Tibial artery (tissue), 4 donors: ENCODE data around the gene ARNT2.

Source experiments
- DNase-seq, 2 donors: peaks; one replicate each; pipeline ENCODE4 v3.0.0-alpha.2; 2019
- H3K27ac ChIP-seq, 2 donors: fragments of 200-600 bp; sonication (generic) in 1 of 2; 1 replicate in 1 of 2; 2 replicates in 1 of 2; pipeline ENCODE4 v1.5.1; 2018 to 2019; ENCODE audit warnings: mild to moderate bottlenecking in 1 of 2
- H3K27me3 ChIP-seq, 2 donors: fragments of 200-600 bp; sonication (generic) in 1 of 2; one replicate each; pipeline versions ENCODE4 v1.5.1 to v1.6.0; 2016 to 2019
- H3K36me3 ChIP-seq, 3 donors: fragments of 200-600 bp; sonication (generic) in 2 of 3; one replicate each; pipeline ENCODE4 v1.5.1; 2016 to 2019; ENCODE audit warnings: mild to moderate bottlenecking in 2 of 3
- H3K4me1 ChIP-seq, 4 donors: fragments of 200-600 bp; sonication (generic) in 2 of 4; 1 replicate in 3 of 4; 2 replicates in 1 of 4; pipeline ENCODE4 v1.5.1; 2016 to 2019
- H3K4me3 ChIP-seq, 2 donors: fragments of 200-600 bp; sonication (generic) in 1 of 2; 1 replicate in 1 of 2; 2 replicates in 1 of 2; pipeline ENCODE4 v1.5.1; 2018 to 2019; ENCODE audit warnings: mild to moderate bottlenecking in 2 of 2
- H3K9me3 ChIP-seq, 3 donors: fragments of 200-600 bp; sonication (generic) in 1 of 3; one replicate each; pipeline ENCODE4 v1.5.1; 2016 to 2019
- CTCF ChIP-seq, 2 experiments: fragments of 200-600 bp in 1 of 2; fragments of 450-650 bp in 1 of 2; IDR thresholded peaks; one replicate each; pipeline ENCODE4 v1.5.1; 2017 to 2019; ENCODE audit warnings: antibody characterized with exemption in 2 of 2, mild to moderate bottlenecking in 1 of 2, moderate library complexity in 1 of 2
- intact Hi-C: fragments of 100-400 bp; cut with DNase I; formaldehyde crosslinking; loops from one replicate; pipeline ENCODE4 v1.15.0; 2023; ENCODE audit warnings: low total_unique reads

ARNT2 gene

DNA sequence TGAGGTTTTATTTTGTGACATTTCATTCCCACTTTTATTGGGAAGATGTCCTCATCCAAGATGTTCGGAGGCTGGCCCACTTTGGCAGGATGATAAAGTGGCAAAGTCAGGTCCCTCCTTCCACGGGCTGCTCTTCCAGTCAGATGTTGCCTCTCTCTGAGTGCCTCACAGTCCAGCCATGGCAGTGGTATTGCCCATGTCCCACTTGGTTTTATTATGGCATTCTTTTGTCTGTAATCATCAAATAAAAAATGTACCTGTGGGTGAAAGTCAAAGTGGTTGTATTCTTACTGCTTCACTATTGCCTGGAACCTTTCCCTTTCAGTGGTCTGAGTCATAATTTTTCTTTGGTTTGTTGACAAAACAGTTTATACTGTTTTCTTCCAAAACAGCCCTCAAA, 20.2 kb downstream of the ARNT2 start:
- Histone ChIP-seq H3K4me1 (peaks cover 0 to 5% (median 4%) of the 10 kb centered on the region in 4 donors), H3K27me3 (no peaks in the 10 kb centered on the region), H3K36me3 (no peaks in the 10 kb centered on the region), H3K27ac (no peak overlapping the region), H3K4me3 (no peak overlapping the region), H3K9me3 (no peaks in the 10 kb centered on the region)
- TF ChIP-seq CTCF (IDR thresholded peaks at IDR 0.05): no peak
- no peak for DNase-seq
- intact Hi-C loops: no loop called here

- Histone ChIP-seq H3K4me3 (no peak overlapping the region), H3K36me3 (no peaks in the 10 kb centered on the region), H3K4me1 (no peaks in the 10 kb centered on the region), H3K27ac (no peak overlapping the region), H3K9me3 (no peaks in the 10 kb centered on the region), H3K27me3 (no peaks in the 10 kb centered on the region)
- no peak for DNase-seq
- TF ChIP-seq CTCF (IDR thresholded peaks at IDR 0.05): no peak
- intact Hi-C loops: no loop called here
Measured at GRCh38 chr15:80426316-80426715, 22.1 kb downstream of the ARNT2 start.

DNA sequence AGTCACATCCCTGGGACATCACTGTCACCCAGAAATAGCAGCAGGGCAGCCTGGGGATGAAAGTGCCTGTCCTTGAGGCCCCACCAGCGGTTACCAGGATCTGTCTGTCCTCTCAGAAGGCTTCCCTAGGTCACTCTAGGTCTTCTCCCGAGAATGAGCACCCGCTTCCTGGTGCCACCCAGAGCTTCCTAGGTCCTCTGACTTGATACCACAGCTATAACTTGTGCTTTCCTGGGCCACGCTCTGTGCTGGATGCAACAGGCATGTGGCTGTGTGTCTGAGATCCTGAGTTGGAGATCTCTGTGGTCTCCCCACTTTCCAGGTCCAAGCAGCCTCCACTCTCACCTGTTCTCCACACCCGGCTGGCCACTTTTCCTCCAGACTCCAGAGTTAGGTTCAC, 25.8 kb downstream of the ARNT2 start:
- Histone ChIP-seq H3K27ac (no peak overlapping the region), H3K4me1 (no peaks in the 10 kb centered on the region), H3K36me3 (no peaks in the 10 kb centered on the region), H3K27me3 (no peaks in the 10 kb centered on the region), H3K9me3 (no peaks in the 10 kb centered on the region), H3K4me3 (no peak overlapping the region)
- TF ChIP-seq CTCF (IDR thresholded peaks at IDR 0.05): no peak
- intact Hi-C loops: no loop called here
- DNase-seq: no peak

DNA sequence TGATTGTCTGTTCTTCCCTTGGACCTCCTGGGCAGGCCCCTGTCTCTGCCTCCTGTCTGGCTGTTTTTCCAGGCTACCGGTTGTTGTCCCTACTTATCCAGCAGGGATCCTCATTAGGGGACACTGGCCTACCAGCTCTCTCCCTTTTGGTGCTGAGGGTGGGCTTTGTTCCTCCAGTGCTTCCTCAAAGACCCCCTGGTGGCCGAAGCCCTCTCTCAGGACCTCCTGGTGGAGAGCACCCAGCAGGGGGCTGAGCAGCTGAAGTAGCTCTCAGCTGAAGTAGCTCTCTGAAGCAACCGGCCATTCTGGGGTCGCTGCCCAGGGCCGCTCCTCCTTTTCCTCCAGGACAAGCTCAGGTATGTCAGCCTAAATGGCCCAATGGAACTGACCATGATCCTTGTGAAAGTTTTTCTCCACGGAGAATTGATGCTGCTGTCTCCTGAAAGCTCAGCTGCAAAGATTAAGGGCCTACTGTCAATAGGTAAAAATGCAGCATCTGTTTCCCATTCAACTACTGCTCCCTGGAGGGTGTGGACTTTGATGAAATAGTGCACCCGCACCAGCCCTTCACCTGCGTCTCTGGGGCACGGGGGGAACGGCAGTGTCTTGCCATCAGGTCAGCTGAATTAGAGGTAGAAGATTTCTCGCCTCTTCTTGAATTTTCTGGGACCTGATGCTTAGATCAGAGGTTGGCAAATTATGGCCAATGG, 27.6 kb downstream of the ARNT2 start:
- H3K4me1 ChIP-seq: no peaks in the 10 kb centered on the region
- no peaks in the 10 kb centered on the region for H3K36me3 ChIP-seq
- DNase-seq: no peak
- no peak overlapping the region for H3K27ac ChIP-seq
- no peaks in the 10 kb centered on the region for H3K27me3 ChIP-seq
- H3K9me3 ChIP-seq: no peaks in the 10 kb centered on the region
- intact Hi-C loops: no loop called here
- TF ChIP-seq CTCF (IDR thresholded peaks at IDR 0.05): no peak
- no peak overlapping the region for H3K4me3 ChIP-seq

DNA sequence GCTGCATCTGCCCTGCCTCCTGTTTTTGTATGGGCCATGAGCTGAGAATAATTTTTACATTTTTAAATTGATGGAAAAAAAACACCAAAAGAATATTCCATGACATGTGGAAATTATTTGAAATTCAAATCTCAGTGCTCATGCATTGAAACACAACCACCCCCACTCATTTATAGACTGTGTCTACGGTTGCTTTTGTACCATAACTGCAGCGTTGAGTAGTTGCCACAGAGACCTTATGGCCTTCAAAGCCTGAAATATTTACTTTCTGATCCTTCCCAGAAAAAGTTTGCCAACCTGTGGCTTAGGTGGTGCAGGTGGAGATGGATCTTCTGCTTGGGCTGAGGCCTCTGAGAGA, 28.1 kb downstream of the ARNT2 start:
- no peaks in the 10 kb centered on the region for H3K4me1 ChIP-seq
- H3K9me3 ChIP-seq: no peaks in the 10 kb centered on the region
- no peak for TF ChIP-seq CTCF (IDR thresholded peaks at IDR 0.05)
- no peaks in the 10 kb centered on the region for H3K36me3 ChIP-seq
- intact Hi-C loops: no loop called here
- H3K27me3 ChIP-seq: no peaks in the 10 kb centered on the region
- no peak for DNase-seq
- H3K27ac ChIP-seq: no peak overlapping the region
- H3K4me3 ChIP-seq: no peak overlapping the region

- no peak for DNase-seq
- TF ChIP-seq CTCF (IDR thresholded peaks at IDR 0.05): no peak
- Histone ChIP-seq H3K4me1 (no peaks in the 10 kb centered on the region), H3K4me3 (no peak overlapping the region), H3K9me3 (no peaks in the 10 kb centered on the region), H3K27ac (no peak overlapping the region), H3K36me3 (no peaks in the 10 kb centered on the region), H3K27me3 (no peaks in the 10 kb centered on the region)
- intact Hi-C loops: no loop called here
Measured at GRCh38 chr15:80433836-80434235, 29.7 kb downstream of the ARNT2 start.
